Stimulated activated CD8-positive, alpha-beta memory T cell treated with anti-CD3 and anti-CD28 coated beads, Interleukin-12 subunit alpha, Interleukin-12 subunit beta, amount 100 ng/mL, for 24 hours (primary cell): Measurements from ENCODE around the gene C16orf78.
"Not testable (repeated sequence)": the region's sequence is repeated elsewhere in the genome, so short reads cannot be mapped to it uniquely, and the experiment has no call there.

Experiments used
- DNase-seq: peaks from one replicate; pipeline ENCODE4 v3.0.0-alpha.2; 2020; ENCODE audit errors: extremely low read depth

The C16orf78 gene

GRCh38 chr16:49349446-49350168 is 24.0 kb upstream of the C16orf78 start:
- DNase-seq, result no peak

GRCh38 chr16:49350265-49351095 is 23.1 kb upstream of the C16orf78 start:
- DNase-seq, result peak; percentile 3

GRCh38 chr16:49351096-49351487 is 22.5 kb upstream of the C16orf78 start:
- DNase-seq, result no peak

- DNase-seq, result no peak
Measured at GRCh38 chr16:49352892-49353291, 20.7 kb upstream of the C16orf78 start.

- no peak for DNase-seq
Measured at GRCh38 chr16:49353680-49354079, 19.9 kb upstream of the C16orf78 start.

GRCh38 chr16:49354101-49354500 is 19.5 kb upstream of the C16orf78 start:
- no peak for DNase-seq

- DNase-seq, result no peak
Measured at GRCh38 chr16:49354991-49355390, 18.6 kb upstream of the C16orf78 start.

GRCh38 chr16:49355933-49356665 is 17.5 kb upstream of the C16orf78 start:
- no peak for DNase-seq

- DNase-seq, result no peak
Measured at GRCh38 chr16:49356728-49357488, 16.7 kb upstream of the C16orf78 start.

- DNase-seq, result no peak
Measured at GRCh38 chr16:49359591-49359990, 14.0 kb upstream of the C16orf78 start.

GRCh38 chr16:49361731-49362130 is 11.9 kb upstream of the C16orf78 start:
- not testable (repeated sequence) for DNase-seq

GRCh38 chr16:49362230-49362629 is 11.4 kb upstream of the C16orf78 start:
- DNase-seq, result no peak

GRCh38 chr16:49365711-49366509 is 7.7 kb upstream of the C16orf78 start:
- no peak for DNase-seq

- no peak for DNase-seq
Measured at GRCh38 chr16:49366669-49367068, 6.9 kb upstream of the C16orf78 start.

- DNase-seq, result no peak
Measured at GRCh38 chr16:49369651-49370611, 3.7 kb upstream of the C16orf78 start.

- DNase-seq, result no peak
Measured at GRCh38 chr16:49376206-49376605, 2.6 kb downstream of the C16orf78 start.

GRCh38 chr16:49377196-49377755 is 3.7 kb downstream of the C16orf78 start:
- DNase-seq, result no peak

- no peak for DNase-seq
Measured at GRCh38 chr16:49378238-49378637, 4.6 kb downstream of the C16orf78 start.

GRCh38 chr16:49378816-49379215 is 5.2 kb downstream of the C16orf78 start:
- DNase-seq, result no peak
